HG02623 (cell line): ENCODE data around the gene B4GALNT3.

ENCODE experiments used
- ATAC-seq: cut with Tn5 transposase; IDR thresholded peaks from one replicate; pipeline ENCODE4 v1.9.1; 2021; ENCODE audit warnings: moderate library complexity; ENCODE audit not compliant: unreplicated experiment

Gene B4GALNT3

GRCh38 chr12:590206-590750 is 130.5 kb downstream of the B4GALNT3 start:
- ATAC-seq, result no peak

GRCh38 chr12:591167-592023 is 131.7 kb downstream of the B4GALNT3 start:
- no peak for ATAC-seq

- no peak for ATAC-seq
Measured at GRCh38 chr12:592024-592505, 132.3 kb downstream of the B4GALNT3 start.

GRCh38 chr12:593396-594270 is 133.9 kb downstream of the B4GALNT3 start:
- ATAC-seq, result no peak

GRCh38 chr12:597926-598568 is 138.3 kb downstream of the B4GALNT3 start:
- ATAC-seq, result no peak

- no peak for ATAC-seq
Measured at GRCh38 chr12:599756-600155, 140.0 kb downstream of the B4GALNT3 start.

DNA sequence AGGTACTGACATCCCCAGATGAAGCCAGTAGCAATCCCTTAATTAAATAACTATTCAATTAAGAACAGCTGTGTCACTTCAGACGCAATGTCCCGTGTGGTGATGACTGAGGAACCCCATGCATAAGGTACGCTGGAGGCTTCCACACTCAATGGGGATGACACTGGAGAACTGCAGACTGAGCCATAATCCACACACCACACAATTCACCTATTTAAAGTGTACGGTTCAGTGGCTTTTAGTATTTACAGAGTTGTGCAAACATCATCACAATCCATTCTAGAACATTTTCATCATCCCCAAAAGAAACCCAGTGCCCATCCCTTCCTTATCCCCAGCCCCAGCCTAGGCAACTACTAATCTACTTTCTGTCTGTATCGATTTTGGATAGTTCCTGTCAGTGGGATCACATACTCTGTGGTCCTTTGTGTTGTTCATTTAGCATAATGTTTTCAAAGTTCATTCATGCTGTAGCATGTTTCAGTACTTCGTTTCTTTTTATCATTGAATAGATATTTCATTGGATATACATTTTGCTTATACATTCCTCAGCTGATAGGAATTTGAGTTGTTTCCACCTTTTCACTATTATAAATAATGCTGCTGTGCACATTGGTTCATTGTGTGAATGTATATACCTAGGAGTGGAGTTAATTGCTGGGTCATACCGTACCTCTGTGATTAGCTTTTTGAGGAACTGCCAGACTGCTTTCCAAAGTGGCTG is 142.4 kb downstream of the B4GALNT3 start:
- ATAC-seq, result no peak

- ATAC-seq, result no peak
Measured at GRCh38 chr12:602700-603068, 142.9 kb downstream of the B4GALNT3 start.

DNA sequence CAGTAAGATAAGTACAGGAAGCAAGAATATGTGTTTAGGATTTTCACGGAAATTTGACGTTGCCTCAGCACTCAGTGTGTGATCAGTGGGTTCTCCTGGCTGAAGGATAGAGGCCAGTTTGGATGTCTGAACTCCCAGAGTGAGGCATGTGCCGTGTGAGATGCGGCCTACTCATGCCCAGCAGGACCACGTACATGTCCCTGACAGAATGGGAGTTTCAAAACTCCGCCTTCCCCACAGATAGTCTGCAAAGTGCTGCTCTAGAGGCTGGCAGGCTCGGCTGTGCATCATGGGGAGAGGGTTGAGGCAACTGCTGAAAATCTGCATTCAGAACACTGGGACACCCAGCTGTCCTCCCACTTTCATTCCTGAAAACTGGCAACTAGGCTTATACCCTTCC is 145.2 kb downstream of the B4GALNT3 start:
- no peak for ATAC-seq

DNA sequence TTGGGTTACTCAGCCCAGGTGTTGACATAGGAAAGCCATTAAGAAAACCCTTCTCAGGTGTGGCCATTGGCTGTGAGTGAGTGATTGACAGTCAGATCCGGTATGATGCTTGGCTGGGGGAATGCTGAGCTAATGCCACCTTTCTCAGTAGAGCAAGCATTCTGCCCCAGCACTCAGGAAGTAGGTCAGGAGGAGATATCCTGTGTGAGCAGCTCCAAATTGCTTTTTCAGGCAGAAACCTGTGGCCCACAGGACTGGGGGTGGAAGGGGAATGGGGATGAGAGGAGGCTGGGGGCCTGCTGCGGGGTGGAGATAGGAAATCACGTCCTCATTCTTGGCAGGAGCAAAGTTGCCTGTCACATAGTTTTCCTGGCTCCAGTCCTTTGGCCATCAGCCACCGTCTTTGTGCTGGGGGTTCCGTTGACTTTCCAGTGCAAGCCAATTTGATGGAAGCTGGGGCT is 147.8 kb downstream of the B4GALNT3 start:
- ATAC-seq, result no peak

GRCh38 chr12:608413-608812 is 148.7 kb downstream of the B4GALNT3 start:
- ATAC-seq, result no peak

- no peak for ATAC-seq
Measured at GRCh38 chr12:608921-609320, 149.2 kb downstream of the B4GALNT3 start.

- ATAC-seq, result no peak
Measured at GRCh38 chr12:611721-612120, 152.0 kb downstream of the B4GALNT3 start.

DNA sequence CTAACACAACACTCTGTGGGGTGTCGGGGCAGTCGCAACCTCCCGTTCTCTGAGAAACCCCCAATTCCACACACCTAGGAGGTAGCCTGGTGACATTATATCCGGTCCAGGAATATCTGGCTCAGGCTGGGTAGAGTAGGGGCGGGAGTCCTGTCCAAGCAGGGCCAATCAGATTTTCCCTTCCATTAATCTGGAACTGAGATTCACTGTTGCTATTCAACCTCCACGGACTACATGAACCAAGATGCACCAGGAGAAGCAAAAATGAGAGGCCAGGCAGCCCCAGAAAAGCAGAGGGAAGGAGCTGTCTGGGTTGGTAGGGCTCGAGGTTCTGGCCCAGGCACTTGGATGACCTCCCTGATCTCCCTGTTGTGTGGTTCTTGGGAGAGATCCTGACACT is 152.6 kb downstream of the B4GALNT3 start:
- no peak for ATAC-seq

DNA sequence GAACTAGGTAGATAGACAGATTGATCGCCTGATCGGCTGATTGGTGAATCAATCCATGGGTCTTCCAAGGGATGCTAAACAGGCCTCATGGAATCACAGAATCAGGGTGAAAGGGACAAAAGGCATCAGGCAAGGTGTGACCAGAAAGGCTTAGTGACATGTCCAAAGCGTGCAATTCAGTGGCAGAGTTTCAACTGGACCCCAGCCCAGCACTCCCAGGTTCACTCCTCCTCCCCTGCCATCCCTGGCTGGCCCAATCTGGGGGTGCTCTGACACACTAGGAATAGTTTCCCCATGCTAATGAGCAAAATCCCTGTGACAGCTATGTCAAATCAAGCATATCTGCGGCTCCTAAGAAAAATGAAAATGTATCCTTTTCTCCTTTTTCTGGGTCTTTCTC is 153.1 kb downstream of the B4GALNT3 start:
- no peak for ATAC-seq
